Uterine smooth muscle cell (primary cell): ENCODE data around the gene CEP72. TPM values are rescaled to one million over a fixed set of nuclear protein-coding genes. Genes with fewer than 3 reads are reported as not detected.

Source experiments
- total RNA-seq: library from RNA; depleted of rRNA; stranded (reverse); fragments of >200 nt; gene quantifications from 2 replicates; pipeline ENCODE4 v1.2.3, GENCODE V29; 2014

CEP72 gene, protein sequence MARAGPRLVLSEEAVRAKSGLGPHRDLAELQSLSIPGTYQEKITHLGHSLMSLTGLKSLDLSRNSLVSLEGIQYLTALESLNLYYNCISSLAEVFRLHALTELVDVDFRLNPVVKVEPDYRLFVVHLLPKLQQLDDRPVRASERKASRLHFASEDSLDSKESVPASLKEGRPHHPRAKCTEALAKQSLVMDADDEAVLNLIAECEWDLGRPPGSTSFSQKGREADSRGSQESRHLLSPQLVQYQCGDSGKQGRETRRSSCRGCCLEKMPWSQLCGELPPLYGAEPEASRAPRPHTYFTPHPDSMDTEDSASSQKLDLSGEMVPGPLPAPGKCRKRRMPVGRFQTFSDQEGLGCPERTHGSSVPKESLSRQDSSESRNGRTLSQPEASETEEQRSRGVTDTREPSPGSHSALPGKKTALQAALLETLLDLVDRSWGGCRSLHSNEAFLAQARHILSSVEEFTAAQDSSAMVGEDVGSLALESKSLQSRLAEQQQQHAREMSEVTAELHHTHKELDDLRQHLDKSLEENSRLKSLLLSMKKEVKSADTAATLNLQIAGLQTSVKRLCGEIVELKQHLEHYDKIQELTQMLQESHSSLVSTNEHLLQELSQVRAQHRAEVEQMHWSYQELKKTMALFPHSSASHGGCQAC
- 5.6 and 8.4 TPM in 2 replicates for total RNA-seq

DNA sequence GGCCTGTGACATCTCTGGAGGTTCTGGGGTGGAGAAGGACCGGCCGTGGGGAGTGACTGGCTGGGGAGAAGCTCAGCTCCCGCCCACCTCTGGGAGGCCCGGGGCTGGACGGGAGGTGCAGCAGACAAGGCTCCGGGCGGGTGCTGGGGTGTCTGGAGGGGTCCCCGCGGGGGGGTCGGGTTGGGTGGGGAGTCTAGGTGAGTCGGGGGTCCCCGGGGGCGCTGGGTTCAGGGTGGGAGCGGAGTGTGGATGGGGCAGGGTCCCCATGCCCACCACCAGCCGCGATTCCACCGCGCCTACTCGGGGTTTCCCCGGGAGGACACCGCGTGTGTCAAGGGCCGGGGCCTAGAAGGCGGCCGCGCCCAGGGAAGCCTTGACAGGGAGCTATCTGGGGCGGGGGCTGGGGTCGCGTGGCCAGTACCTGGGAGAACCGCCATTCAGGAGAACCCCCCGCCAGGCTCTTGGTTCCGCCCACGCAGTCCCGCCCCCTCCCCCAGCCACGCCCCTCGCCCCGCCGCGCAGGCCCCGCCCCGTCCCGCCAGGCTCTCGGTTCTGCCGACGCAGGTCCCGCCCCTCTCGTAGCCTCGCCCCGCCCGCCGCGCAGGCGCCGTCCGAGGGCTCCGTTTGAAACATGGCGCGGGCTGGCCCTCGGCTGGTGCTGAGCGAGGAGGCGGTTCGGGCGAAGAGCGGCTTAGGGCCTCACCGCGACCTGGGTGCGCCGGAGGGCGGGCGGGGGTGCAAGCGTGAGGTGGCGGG, at the start of gene CEP72:
CEP72 (plus strand) TSS at position 610 of the 756 bp plus-strand sequence; CDS start at position 632, 22 bp downstream.

DNA sequence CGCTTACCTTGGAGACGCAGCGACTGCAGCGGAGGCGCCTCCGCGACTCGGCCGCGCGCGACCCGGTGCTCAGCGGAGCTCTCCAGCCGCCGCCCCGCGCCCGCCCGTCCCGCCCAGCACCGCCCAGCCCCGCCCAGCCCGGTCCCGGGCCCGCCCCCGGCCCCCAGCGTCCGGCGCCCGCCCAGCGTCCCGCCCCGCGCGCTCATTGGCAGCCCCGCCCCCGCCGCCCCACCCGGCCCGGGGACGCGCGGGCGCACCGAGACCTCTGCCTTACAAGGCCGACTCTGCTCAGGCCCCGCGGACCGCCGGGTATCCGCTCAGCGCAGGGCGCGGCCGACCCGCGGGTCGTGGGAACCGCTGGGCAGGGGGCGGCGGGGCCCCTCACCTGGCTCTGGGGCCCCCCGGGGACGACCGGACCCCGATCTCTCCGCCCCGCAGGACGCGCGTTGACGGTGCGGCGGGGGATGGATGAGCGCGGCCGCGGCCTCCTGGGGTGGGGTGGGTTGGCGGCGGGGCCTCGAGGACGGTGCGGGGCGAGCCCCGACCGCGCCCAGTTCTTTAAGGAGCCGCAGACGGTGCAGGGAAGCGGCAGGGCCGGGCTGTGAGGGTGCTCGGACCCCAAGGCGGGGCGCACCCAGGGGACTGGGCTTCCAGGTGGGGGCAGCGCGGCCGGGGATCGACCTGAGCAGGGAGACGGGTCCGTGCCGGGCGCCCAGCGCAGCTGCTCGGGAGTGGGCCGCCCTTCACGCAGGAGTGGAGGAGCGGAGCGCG, 81.3 kb downstream of the CEP72 start, which contains the start of gene TPPP:
TPPP (minus strand) TSS at position 82 of the 771 bp plus-strand sequence. CDS start 15,292 bp downstream, outside the sequence.

Other genes with a start within 250 kb of the CEP72 start
- 47.7 and 48.8 TPM in 2 replicates for gene EXOC3, start 169.2 kb upstream of the CEP72 start, total RNA-seq
- gene SLC9A3, start 87.9 kb upstream of the CEP72 start, total RNA-seq: 0.75 and 1.2 TPM in 2 replicates
- gene TPPP, start 81.0 kb downstream of the CEP72 start, total RNA-seq: 0.22 and 0.25 TPM in 2 replicates
- 0.50 TPM in 1 of 2 replicates, not detected in the other for gene ZDHHC11B, start 172.4 kb downstream of the CEP72 start, total RNA-seq
- gene ZDHHC11, start 238.6 kb downstream of the CEP72 start, total RNA-seq: 0.44 and 2.5 TPM in 2 replicates